HL-60 (cell line): Measurements from ENCODE around the gene LRIT1.

Experiments used
- CTCF ChIP-seq: IDR thresholded peaks from one replicate; pipeline ENCODE4 v1.5.1; 2011; ENCODE audit warnings: low read length, control low read depth, inconsistent platforms; ENCODE audit not compliant: insufficient read depth
- GABPA ChIP-seq: IDR thresholded peaks from 2 replicates; pipeline ENCODE4 v1.6.1; 2012; ENCODE audit warnings: low read depth
- POLR2AphosphoS5 ChIP-seq: IDR thresholded peaks from 2 replicates; pipeline ENCODE4 v1.6.1; 2012; ENCODE audit warnings: low read depth
- REST ChIP-seq: IDR thresholded peaks from 2 replicates; pipeline ENCODE4 v1.6.1; 2012; ENCODE audit warnings: low read depth; ENCODE audit not compliant: insufficient replicate concordance
- SPI1 ChIP-seq: IDR thresholded peaks from 2 replicates; pipeline ENCODE4 v1.6.1; 2012; ENCODE audit warnings: low read depth, mild to moderate bottlenecking, borderline replicate concordance

GRCh38 chr10:84237199-84238051 is 3.9 kb downstream of the LRIT1 start:
- TF ChIP-seq CTCF = no peak
- TF ChIP-seq POLR2AphosphoS5 = no peak
- no peak for TF ChIP-seq REST
- TF ChIP-seq GABPA = no peak
- TF ChIP-seq SPI1 = no peak
